ENCODE data around the gene CDK14. TPM values are rescaled to one million over a fixed set of nuclear protein-coding genes. Genes with fewer than 3 reads are reported as not detected.

The CDK14 gene
- total RNA-seq, 4 donors from 2014 or later: 3.5 to 5.1 (median 3.9) TPM

DNA sequence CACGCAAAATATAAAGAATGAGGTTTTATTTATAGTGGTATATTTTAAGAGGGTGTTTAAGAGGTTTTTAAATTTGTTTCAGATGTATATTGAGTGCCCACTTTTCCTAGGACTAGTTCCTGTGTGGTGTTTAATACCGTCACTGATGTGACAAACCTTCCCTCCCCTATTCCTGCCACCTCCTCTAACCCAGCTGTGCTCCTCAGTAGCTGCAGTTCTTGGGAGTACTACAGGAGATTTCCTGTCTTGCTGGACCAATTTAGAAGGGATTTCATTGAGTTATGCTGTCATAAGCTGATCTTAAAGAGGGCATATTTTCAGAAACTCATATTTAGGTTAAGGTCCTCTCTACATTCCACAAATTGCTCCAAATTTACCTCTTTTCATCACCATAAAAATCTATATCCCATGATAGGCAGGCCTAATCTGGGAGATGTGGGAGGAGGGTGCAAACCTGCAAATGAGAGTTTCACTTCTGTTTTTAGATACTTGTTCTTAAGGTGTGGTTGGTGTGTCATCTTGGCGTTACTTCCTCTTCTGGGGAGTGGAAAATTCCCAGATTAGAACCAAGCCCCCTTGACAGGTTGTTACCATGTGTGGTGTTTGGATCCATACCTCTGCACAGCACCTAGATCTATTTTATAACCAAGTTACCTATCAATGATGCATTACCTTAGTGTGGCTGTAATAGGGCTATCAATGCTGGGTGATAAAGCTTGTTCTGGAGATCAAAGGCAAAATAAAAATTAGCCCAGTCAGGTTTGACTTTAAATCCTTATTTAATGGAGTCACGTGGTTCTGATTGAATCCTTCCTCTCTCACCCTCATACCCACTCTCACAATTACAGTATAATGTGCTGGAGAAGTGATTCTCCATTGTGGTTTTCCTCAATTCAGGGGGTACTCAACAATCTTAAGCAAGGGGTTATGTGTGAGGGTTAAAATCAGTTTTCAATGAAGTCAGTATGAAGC, 141.1 kb downstream of the CDK14 start:
- 77% methylated on average over 4 of the region's 4 CpGs for WGBS
- TF ChIP-seq POLR2A (IDR thresholded peaks at IDR 0.05): no peak
- no peak for TF ChIP-seq POLR2AphosphoS5 (IDR thresholded peaks at IDR 0.05)
- TF ChIP-seq, protein P1, sequence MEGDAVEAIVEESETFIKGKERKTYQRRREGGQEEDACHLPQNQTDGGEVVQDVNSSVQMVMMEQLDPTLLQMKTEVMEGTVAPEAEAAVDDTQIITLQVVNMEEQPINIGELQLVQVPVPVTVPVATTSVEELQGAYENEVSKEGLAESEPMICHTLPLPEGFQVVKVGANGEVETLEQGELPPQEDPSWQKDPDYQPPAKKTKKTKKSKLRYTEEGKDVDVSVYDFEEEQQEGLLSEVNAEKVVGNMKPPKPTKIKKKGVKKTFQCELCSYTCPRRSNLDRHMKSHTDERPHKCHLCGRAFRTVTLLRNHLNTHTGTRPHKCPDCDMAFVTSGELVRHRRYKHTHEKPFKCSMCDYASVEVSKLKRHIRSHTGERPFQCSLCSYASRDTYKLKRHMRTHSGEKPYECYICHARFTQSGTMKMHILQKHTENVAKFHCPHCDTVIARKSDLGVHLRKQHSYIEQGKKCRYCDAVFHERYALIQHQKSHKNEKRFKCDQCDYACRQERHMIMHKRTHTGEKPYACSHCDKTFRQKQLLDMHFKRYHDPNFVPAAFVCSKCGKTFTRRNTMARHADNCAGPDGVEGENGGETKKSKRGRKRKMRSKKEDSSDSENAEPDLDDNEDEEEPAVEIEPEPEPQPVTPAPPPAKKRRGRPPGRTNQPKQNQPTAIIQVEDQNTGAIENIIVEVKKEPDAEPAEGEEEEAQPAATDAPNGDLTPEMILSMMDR (IDR thresholded peaks at IDR 0.05): no peak
- TF ChIP-seq EP300 (IDR thresholded peaks at IDR 0.05): no peak

DNA sequence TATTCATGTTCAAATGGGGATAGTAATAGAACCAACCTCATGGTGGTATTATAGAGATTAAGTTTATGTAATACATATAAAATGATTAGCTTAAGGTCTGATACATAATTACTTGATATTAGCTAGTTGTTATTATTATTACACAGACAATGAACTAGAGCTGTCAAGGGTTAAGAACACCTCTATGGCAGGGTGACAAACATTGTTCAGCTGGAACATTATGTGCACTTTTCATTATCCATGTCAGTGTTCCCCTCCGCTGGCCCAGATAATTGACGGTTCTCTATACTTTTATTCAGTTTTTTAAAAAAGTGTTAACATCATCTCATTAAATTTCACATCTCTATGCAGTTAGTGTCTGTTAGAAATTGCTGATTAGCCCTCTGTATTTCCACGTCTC, 142.1 kb downstream of the CDK14 start:
- H3K4me3 ChIP-seq: no peak overlapping the region
- no peak for TF ChIP-seq POLR2A (IDR thresholded peaks at IDR 0.05)
- TF ChIP-seq, protein P1 (IDR thresholded peaks at IDR 0.05): no peak
- TF ChIP-seq EP300 (IDR thresholded peaks at IDR 0.05): no peak
- no peak for TF ChIP-seq POLR2AphosphoS5 (IDR thresholded peaks at IDR 0.05)

More for the DNA sequence above, 141.1 kb downstream of the CDK14 start:
- no peak for DNase-seq (ENCODE audit: low spot score in 2 of 2)
- Histone ChIP-seq H3K9me3 (no peaks in the 10 kb centered on the region), H3K4me3 (no peak overlapping the region), H3K27me3 (no peaks in the 10 kb centered on the region), H3K27ac (no peak overlapping the region), H3K4me1 (no peaks in the 10 kb centered on the region), H3K36me3 (peaks cover 6% of the 10 kb centered on the region)

DNA sequence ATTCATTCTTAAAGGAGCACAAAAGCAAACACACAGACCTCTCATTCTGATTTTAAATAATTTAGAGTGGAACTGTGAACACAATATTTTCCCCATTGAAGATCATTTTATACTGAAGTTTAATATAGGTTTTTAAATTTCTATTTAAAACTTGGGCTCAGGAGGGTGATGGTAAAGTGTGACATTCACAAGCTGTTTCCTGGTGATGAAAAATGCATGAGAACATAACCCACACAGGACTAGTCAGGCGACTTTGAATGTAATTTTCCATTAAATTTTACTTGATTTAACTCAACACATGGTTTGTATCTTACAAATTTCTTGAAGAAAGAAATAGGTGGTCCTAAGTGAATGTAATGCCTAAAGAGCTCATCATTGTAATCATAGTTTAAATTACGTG, 143.6 kb downstream of the CDK14 start:
- no peaks in the 10 kb centered on the region for H3K9me3 ChIP-seq
- DNase-seq (ENCODE audit: low spot score in 2 of 2): no peak
- H3K4me3 ChIP-seq: no peak overlapping the region
- H3K36me3 ChIP-seq: peaks cover 6% of the 10 kb centered on the region
- H3K4me1 ChIP-seq: no peaks in the 10 kb centered on the region
- no peaks in the 10 kb centered on the region for H3K27me3 ChIP-seq
- TF ChIP-seq POLR2A (IDR thresholded peaks at IDR 0.05): no peak
- TF ChIP-seq EP300 (IDR thresholded peaks at IDR 0.05): no peak
- TF ChIP-seq POLR2AphosphoS5 (IDR thresholded peaks at IDR 0.05): no peak
- TF ChIP-seq, protein P1 (IDR thresholded peaks at IDR 0.05): no peak
- no peak overlapping the region for H3K27ac ChIP-seq
- 83% methylated on average over 2 of the region's 2 CpGs for WGBS

More for the DNA sequence above, 142.1 kb downstream of the CDK14 start:
- Histone ChIP-seq H3K36me3 (peaks cover 6% of the 10 kb centered on the region), H3K4me1 (no peaks in the 10 kb centered on the region), H3K9me3 (no peaks in the 10 kb centered on the region), H3K27ac (no peak overlapping the region), H3K27me3 (no peaks in the 10 kb centered on the region)
- 91% methylated on average over 3 of the region's 3 CpGs for WGBS
- no peak for DNase-seq (ENCODE audit: low spot score in 2 of 2)

DNA sequence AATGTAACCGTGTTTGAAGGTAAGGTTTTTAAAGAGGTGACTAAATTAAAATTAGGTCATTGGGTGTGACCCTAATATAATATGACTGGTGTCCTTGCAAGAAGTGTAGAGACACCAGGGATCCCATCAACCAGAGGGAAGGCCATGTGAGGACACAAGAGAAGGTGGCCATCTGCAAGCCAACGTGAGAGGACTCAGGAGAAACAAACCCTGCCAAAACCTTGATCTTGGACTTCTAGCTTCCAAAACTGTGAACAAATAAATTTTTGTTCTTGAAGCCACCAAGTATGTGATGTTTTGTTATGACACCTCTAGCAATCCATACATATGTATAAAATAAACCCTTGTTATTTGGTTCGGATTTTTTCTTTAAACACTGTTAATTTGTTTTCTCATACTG, 144.3 kb downstream of the CDK14 start:
- Histone ChIP-seq H3K4me1 (no peaks in the 10 kb centered on the region), H3K4me3 (no peak overlapping the region), H3K27ac (no peak overlapping the region), H3K27me3 (no peaks in the 10 kb centered on the region), H3K36me3 (peaks cover 3% of the 10 kb centered on the region), H3K9me3 (no peaks in the 10 kb centered on the region)
- no peak for TF ChIP-seq POLR2AphosphoS5 (IDR thresholded peaks at IDR 0.05)
- no peak for TF ChIP-seq EP300 (IDR thresholded peaks at IDR 0.05)
- no peak for DNase-seq (ENCODE audit: low spot score in 2 of 2)
- 84% methylated on average over 3 of the region's 3 CpGs for WGBS

DNA sequence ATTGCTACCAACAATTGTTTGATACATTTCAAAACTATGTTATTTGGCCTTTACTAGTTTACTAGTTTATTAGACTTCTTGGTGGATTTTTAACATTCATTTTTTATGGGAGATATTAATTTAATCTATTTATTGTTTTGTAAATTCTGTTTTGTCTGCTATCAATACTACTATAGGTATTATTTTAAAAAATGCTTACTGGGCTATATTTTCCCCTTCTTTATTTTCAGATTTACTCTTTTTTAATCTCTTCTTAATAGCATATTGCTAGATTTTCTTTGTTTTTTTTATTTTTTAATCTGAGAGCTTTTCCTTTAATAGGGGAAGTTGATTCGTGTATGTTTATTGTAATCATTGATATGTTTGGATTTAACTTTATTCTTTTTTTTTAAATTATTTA, 147.5 kb downstream of the CDK14 start:
- Histone ChIP-seq H3K9me3 (no peaks in the 10 kb centered on the region), H3K36me3 (no peaks in the 10 kb centered on the region), H3K4me1 (no peaks in the 10 kb centered on the region), H3K4me3 (no peak overlapping the region), H3K27ac (no peak overlapping the region), H3K27me3 (no peaks in the 10 kb centered on the region)
- DNase-seq (ENCODE audit: low spot score in 2 of 2): no peak
- no peak for TF ChIP-seq POLR2A (IDR thresholded peaks at IDR 0.05)
- 7% methylated on average over 1 of the region's 1 CpG for WGBS

DNA sequence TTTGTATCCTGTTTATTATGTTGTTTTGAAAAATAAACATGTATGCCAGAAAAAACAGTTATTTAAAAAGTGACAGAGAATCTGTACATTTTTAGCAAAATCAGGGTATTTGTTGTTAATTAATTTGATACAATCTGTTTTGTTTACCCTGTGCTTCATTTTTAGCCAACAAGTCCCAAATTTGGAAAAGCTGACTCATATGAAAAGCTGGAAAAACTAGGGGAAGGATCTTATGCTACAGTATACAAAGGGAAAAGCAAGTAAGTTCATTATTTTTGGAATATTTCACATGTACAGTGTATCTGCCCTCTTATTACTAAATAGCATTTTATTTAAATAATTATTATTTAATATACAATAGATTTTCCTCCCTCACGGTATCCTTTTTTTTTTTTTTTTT, 151.4 kb downstream of the CDK14 start:
- no peaks in the 10 kb centered on the region for H3K27me3 ChIP-seq
- DNase-seq (ENCODE audit: low spot score in 2 of 2): no peak
- 65% methylated on average over 1 of the region's 1 CpG for WGBS

More for the DNA sequence above, 151.4 kb downstream of the CDK14 start:
- Histone ChIP-seq H3K4me1 (no peaks in the 10 kb centered on the region), H3K4me3 (no peak overlapping the region), H3K9me3 (no peaks in the 10 kb centered on the region), H3K27ac (no peak overlapping the region), H3K36me3 (no peaks in the 10 kb centered on the region)
- TF ChIP-seq, protein P1 (IDR thresholded peaks at IDR 0.05): no peak
- TF ChIP-seq POLR2A (IDR thresholded peaks at IDR 0.05): no peak
- no peak for TF ChIP-seq EP300 (IDR thresholded peaks at IDR 0.05)
- no peak for TF ChIP-seq POLR2AphosphoS5 (IDR thresholded peaks at IDR 0.05)
